NCI-H2029 treated with DMSO at 0.1 percent for 48 hours (cell line): ENCODE data around the gene MLF2.
"Not testable (repeated sequence)": the region's sequence is repeated elsewhere in the genome, so short reads cannot be mapped to it uniquely, and the experiment has no call there.

Experiments
- DNase-seq: peaks from one replicate; lab custom pipeline; 2025; lab: John Stamatoyannopoulos, UW

The MLF2 gene

DNA sequence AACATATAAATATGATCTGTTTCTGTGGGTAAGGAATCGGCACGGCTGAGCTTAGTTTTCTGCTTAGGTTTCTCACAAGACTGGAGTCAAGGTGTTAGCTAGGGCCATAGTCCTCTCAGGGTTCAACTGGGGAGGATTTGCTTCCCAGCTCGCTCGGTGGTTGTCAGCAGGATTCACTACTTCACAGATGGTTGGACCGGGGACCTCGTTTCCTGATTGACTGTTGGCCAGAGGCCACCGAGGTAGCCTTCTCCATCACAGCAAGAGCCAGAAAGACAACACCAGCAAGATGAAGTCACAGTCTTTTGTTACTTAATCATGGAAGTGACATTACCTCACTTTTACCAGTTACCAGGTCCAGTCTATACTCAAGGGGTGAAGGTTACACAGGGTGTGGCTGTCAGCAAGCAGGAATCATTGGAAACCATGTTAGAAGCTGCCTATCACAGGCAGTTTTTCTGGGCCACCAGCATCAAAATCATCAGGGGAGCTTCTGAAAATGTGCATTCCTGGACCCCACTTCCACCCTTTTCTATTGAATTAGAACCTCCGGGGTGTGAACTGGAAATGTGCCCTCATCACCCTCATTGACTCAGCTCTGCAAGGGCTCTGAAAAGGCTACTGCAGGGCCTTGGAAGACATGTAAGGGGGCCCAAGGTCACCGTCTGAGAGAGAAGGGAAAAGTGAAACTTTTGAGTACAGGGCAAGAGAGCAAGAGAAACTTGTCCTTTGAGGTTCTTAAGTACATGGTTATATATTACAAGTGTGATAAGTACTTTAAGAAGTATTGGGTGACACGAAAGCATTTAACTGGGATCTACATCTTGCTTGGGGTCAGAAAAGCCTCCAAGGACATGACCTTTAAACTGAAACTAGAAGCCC lies 18.2 kb downstream of the MLF2 start:
- no peak for DNase-seq

DNA sequence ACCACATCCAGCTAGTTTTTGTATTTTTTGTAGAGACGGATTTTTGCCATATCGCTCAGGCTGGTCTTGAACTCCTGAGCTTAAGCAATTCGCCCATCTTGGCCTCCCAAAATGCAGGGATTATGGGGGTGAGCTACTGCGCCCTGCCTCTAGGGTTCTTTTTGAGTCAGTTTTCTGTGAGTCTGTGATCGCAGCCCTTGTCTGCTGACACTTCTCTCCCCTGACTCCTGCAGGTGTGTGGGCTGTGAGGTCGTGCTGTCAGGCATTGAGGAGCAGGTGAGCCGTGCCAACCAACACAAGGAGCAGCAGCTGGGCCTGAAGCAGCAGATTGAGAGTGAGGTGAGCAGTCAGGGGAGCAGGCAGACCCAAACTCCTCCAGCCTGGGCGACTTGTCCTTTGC lies 22.8 kb downstream of the MLF2 start:
- DNase-seq, result no peak

DNA sequence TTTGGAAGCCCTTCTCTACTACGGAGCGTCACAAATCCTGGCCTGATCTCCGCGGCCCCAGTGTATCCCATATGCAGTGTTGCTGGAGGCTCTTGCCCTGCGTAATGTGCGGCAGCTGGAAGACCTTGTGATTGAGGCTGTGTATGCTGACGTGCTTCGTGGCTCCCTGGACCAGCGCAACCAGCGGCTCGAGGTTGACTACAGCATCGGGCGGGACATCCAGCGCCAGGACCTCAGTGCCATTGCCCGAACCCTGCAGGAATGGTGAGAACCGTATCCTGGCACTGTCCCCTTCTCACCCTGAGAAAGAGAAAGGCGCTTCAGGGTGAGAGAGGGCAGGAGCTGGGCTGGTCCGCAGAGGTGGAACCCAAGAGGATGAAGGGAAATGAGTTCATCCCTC lies 23.8 kb downstream of the MLF2 start:
- no peak for DNase-seq

DNA sequence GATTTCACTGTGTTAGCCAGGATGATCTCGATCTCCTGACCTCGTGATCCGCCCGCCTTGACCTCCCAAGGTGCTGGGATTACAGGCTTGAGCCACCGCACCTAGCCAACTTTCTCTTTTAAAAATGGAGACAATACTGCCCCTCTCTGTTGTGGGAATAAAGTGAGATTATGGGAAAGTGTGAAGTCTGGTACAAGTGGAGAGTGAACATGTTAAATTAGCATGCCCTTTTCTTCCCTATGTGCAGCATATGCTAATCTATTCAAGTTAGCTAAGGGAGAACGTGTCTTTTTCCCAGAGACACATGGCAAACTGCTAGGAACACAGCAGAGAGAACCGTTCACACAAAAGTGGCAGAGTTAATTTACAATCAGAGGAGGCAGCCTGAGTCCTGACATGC lies 27.6 kb downstream of the MLF2 start:
- DNase-seq, result no peak

DNA sequence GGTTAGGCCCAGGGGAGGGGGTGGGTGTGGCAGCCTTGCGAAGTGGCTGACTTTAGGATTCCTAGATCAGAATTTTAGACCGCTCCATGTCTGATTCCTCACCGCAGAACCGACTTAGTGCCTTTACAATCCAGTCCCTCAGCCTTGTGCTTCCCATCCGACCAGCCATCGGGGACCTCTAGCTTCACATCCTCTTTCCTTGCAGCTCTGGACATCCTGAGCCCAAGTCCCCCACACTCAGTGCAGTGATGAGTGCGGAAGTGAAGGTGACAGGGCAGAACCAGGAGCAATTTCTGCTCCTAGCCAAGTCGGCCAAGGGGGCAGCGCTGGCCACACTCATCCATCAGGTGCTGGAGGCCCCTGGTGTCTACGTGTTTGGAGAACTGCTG lies 28.5 kb downstream of the MLF2 start:
- no peak for DNase-seq

DNA sequence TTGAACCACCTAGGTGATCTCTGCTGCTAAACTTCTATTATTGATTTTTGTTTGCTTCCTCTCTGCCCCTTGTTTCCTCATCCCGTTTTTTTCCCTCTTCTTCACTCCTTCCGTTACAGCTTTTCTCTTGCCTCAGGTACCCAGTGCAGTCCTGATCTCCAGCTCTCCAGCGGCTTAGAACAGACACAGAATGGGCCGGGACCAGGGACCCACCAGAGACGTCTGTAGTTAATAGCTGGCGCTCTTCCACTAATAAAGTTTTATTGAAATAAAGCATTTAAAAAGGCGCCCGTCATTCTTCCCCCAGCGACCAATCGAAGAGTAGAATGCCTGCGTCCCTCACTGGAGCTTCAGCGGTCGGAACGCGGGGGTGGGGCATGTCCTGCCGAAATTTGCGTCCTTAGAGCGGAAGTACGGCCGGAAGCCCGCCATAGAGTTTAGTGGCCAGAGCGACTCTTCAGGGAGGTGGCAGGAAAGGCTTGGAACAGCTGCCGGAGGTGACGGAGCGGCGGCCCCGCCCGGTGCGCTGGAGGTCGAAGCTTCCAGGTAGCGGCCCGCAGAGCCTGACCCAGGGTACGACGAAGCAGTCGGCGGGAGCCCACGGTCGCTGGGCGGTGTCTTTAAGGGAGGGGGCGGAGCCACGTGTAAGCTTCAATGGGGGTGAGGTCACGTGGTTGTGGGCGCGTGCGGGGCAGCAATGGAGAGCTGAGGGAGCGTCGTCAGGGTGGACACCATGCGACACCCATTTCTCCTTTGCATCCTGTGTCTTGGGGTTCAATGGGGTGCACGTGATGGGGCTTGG lies 29.1 kb downstream of the MLF2 start, which contains the start of gene COPS7A:
Gene COPS7A (plus strand): TSS at position 440 of the 802 bp plus-strand sequence. CDS start 611 bp downstream, outside the sequence.
- DNase-seq, result peak; percentile 95

DNA sequence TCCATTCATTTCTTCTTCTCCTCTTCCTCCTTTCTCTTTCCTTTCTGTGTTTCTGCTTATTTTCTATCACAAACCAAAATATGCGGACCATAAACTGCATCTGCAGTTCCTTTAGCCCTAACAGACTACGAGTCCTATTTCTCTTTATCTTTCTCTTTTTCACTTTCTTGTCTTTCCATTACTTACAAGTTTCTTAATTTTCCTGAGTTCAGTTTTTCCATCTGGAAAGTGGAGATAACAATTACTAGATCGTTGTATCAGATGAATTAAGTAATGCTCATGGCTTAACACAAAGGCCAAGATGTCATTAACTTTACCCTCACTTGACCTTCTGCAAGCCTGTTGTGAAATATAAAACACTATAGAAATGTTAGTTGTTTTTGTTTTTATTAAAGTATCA lies 30.1 kb downstream of the MLF2 start:
- no peak for DNase-seq

DNA sequence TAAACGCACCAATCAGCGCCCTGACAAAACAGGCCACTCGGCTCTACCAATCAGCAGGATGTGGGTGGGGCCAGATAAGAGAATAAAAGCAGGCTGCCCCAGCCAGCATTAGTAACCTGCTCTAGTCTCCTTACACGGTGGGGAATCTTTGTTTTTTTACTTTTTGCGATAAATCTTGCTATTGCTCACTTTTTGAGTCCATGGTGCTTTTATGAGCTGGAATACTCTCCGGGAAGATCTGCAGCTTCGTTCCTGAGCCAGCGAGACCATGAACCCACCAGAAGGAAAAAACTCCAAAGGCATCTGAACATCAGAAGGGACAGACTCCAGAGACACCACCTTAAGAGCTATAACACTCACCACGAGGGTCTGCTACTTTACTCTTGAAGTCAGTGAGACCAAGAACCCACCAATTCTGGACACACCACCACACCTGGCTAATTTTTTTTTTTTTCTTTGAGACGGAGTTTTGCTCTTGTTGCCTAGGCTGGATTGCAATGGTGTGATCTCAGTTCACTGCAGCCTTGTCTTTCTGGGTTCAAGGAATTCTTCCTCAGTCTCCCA lies 36.0 kb downstream of the MLF2 start:
- no peak for DNase-seq

DNA sequence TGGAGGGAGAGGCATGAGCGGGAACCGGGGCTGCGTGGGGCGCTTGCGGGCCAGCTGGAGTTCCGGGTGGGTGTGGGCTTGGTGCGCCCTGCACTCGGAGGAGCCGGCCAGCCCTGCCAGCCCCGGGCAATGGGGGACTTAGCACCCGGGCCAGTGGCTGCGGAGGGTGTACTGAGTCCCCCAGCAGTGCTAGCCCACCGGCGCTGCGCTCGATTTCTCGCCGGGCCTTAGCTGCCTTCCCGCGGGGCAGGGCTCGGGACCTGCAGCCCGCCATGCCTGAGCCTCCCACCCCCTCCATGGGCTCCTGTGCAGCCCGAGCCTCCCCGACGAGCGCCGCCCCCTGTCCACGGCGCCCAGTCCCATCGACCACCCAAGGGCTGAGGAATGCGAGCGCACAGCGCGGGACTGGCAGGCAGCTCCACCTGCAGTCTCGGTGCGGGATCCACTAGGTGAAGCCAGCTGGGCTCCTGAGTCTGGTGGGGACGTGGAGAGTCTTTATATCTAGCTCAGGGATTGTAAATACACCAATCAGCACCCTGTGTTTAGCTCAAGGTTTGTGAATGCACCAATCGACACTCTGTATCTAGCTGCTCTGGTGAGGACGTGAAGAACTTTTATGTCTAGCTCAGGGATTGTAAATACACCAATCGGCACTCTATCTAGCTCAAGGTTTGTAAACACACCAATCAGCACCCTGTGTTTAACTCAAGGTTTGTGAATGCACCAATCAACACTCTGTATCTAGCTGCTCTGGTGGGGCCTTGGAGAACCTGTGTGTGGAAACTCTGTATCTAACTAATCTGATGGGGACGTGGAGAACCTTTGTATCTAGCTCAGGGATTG lies 36.7 kb downstream of the MLF2 start:
- DNase-seq, result not testable (repeated sequence)

DNA sequence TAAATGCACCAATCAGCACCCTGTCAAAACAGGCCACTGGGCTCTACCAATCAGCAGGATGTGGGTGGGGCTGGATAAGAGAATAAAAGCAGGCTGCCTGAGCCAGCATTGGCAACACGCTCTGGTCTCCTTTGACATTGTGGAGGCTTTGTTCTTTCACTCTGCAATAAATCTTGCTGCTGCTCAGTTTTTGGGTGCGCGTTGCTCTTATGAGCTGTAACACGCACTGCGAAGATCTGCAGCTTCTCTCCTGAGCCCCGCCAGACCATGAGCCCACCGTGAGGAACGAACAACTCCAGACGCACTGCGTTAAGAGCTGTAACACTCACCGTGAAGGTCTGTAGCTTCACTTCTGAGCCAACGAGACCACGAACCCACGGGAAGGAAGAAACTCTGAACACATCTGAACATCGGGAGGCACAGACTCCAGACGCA lies 44.0 kb downstream of the MLF2 start:
- no peak for DNase-seq

DNA sequence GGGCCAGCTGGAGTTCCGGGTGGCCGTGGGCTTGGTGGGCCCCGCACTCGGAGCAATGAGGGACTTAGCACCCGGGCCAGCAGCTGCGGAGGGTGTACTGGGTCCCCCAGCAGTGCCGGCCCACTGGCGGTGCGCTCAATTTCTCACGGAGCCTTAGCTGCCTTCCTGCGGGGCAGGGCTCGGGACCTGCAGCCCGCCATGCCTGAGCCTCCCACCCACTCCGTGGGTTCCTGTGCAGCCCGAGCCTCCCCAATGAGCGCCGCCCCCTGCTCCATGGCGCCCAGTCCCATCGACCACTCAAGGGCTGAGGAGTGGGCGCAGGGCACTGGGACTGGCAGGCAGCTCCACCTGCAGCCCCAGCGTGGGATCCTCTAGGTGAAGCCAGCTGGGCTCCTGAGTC lies 44.6 kb downstream of the MLF2 start:
- DNase-seq, result not testable (repeated sequence)

DNA sequence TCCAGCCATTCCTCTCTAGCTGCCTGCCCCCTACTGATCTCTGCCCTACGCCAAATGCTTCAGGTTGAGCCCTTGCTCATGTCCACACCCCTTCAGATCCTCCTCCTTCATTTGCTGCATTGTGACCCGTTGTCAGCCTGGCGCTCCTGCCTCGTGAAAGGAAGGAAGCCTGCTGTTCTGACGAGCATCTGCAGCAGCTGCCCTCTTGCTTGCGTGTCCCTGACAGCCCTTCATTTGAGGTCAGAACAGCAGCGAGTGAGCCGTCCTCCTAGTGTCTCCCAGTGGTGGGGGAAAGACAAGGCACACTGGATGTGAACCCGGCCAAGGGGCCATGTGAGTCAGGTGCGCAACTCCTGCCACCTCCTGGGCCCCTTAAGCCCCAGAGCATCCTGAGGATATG lies 49.3 kb downstream of the MLF2 start:
- no peak for DNase-seq

DNA sequence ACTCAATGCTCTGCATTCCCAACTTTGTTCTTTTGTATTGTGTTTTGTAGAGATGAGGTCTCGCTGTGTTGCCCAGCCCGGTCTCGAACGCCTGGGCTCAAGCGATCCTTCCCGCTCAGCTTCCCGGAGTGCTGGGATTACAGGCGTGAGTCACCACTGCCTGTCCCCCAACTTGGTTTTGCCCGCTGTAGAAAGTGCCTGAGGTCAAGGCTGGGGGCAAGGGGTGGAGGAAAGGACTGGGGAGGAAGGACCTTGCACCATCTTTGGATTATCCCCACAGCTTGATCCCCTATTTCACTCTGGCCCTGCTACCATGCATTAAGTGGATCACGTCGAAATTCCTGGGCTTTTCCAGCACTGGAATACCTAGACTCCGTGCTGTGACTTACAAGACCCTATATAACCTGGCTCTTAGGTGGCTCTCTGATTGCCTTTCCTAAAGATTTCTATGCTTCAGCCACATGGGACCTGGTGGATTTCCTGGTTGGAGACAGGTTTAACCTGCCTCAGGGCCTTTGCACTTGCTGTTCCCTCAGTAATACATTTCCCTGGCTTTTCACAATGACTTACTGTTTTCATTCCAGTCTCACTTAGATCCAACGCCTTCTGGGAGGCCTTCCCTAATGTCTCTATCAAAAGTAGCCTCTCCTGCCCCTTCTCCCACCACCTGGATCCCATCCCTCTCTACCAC lies 51.7 kb downstream of the MLF2 start:
- no peak for DNase-seq

DNA sequence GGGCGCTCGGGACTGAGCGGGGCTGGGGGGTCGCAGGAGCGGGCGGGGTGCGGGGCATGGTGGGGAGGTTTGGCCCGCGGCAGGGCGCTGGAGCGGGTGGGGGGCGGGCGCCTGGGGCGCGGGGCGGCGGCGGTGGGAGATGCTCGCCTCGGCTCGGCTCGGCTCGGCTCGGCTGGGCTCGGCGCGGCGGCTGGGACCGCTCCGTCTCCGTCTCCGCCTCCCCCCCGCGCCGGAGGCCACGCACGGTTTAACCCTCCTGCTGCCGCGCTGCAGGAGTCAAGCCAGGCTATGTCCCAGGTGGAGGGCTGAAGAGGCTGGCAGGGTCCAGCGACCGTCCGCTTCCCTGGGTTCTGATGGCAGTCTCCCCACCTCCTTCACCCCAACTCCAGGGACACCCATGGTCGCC lies 52.3 kb downstream of the MLF2 start, which contains the start of gene PIANP:
Gene PIANP (minus strand): TSS at position 170 of the 406 bp plus-strand sequence. CDS start 2,754 bp downstream, outside the sequence.
- DNase-seq, result no peak

DNA sequence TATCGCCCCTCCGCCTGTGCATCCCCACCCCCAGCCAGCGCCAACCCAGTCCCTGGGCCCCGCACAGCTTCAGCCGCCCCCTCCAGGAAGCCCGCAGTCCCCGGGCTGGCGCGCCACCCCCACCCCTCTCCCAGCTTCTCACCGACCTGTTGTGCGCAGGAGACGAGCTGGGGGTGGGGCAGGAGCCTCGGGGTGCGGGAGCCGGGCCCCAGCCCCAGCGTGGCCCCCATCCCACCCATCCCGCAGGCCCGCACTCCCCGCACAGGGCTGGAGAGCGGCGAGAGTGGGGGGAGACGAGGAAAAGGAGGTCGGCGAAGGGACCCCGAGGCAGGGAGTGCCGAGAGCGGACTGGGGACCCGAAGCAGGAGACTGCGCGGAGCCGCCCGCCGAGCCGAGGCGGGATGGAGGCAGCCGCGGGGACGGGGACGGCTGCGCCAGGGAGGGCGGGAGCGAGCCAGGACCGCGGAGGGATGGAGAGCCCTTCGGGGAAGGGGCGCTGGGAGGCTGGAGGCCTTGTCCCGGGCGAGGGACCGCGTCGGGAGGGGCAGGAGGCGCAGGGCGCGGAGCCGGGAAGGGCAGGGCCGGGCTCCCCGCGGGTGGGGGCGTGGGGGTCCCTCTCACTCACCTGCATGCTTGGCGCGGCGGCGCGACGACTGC lies 52.8 kb downstream of the MLF2 start:
- no peak for DNase-seq

DNA sequence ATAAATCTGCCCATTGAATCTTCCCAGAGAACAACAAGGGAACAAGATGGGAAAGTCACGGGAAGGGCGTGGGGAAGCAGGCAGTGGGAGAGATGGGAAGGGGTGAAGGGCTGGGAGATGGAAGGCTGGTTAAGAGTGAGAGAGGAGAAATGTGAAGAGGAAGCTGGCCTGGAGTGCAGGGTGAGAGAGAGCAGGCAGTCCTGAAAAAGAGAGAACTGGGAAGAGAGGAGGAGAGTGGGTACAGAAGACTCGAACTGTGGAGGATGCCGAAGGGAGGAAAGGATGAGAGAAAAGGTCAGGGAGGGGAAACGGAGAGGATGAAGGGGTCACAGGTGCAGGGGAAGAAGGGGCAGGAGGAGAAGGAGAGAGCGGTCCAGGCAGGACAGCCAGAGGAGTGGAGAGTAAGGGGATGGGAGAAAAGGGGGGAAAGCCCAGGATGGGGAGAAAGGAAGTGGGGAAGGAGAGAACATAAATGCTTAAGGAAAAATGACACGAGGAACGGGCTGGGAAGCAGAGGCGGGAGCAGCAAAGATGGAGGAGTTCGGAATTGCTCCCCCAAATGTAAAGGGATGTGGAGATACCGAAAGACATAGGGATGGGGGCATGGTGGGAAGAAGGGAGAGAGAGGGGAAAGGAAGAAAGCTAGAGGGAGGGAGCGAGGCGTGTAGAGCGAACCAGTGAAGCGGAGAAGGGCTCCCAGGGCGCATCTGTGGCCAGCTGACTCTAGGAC lies 53.5 kb downstream of the MLF2 start:
- no peak for DNase-seq

DNA sequence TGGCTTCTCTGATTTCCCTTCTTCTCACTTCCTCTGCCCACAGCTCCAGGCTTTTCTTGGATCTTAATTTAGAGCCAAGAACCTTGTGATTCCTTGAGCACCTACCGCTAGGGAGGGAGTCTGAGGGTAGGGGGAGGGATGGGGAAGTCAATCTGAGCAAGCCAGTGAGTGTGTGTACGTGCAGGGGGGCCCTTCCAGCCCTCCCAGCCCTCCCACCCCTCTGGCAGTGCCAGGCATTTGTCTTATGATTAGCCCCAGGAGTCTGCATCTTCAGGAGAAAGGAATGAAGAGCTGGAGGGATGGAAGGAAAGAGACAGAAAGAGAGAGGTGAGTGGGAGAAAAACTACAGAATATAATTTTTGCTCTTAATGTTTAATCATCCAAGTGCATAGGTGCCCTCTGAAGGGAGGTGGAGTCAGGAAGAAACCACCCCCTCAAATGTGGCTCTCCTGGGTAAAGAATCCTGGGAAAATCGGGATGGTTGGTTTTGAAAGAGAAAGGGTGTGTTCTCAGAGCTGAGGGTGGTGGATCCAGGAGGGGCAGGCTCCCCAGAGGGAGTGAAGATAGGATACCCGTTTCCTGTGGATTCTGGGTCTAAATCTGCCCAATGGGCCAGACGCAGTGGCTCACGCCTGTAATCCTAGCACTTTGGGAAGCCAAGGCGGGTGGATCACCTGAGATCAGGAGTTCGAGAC lies 54.4 kb downstream of the MLF2 start:
- no peak for DNase-seq
